C4-2B (cell line): ENCODE results near the gene TRHDE.

ENCODE experiments used
- ZFX ChIP-seq: fragments of 450-650 bp; IDR thresholded peaks from 2 replicates; pipeline ENCODE4 v1.6.1; 2017
- TF ChIP-seq, protein P1 (sequence below): fragments of 450-650 bp; conservative IDR thresholded peaks from 2 replicates; pipeline ENCODE4 v1.5.1; 2017; ENCODE audit warnings: mild to moderate bottlenecking

DNA sequence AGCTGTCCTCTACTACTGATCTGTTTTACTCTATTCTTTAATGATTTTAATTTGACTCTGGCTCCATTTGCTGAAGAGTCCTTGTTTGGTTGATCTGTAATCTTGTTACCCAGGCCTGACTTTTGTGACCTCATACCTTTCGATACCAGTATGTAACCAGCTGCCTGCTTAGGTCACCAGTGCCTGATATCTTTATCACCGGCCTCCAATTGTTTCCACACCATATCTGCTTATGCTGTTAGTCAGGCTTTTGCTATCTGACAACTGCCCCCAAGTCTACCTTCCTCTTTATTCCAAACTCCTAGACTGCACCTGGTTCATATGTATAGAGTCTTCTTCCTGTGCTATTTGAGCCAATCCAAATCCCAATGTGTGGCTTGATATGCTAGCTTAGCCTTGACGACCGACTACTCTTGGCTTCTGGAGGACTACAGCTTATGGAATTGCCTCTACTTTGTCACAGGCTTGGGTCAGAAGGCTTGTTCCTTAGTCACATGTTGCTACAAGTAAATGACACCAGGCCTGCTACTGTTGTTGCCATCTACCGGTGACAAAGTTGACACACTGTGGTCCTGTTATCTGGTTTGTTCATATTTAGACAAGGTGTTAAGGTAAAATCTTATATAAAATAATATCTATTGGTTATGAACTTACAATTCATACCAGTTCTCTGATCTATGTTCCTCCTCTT lies 193.9 kb downstream of the TRHDE start:
- TF ChIP-seq, protein P1, sequence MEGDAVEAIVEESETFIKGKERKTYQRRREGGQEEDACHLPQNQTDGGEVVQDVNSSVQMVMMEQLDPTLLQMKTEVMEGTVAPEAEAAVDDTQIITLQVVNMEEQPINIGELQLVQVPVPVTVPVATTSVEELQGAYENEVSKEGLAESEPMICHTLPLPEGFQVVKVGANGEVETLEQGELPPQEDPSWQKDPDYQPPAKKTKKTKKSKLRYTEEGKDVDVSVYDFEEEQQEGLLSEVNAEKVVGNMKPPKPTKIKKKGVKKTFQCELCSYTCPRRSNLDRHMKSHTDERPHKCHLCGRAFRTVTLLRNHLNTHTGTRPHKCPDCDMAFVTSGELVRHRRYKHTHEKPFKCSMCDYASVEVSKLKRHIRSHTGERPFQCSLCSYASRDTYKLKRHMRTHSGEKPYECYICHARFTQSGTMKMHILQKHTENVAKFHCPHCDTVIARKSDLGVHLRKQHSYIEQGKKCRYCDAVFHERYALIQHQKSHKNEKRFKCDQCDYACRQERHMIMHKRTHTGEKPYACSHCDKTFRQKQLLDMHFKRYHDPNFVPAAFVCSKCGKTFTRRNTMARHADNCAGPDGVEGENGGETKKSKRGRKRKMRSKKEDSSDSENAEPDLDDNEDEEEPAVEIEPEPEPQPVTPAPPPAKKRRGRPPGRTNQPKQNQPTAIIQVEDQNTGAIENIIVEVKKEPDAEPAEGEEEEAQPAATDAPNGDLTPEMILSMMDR = no peak
- TF ChIP-seq ZFX = no peak
